HepG2 (cell line): ENCODE data around the gene CSNK1G1. TPM values are rescaled to one million over a fixed set of nuclear protein-coding genes. Genes with fewer than 3 reads are reported as not detected.

ENCODE experiments used
- ATAC-seq: fragments of 200-7000 bp; cut with Tn5 transposase; 3 replicates; pipeline ENCODE4 v1.9.1; 2020; ENCODE audit warnings: mild to moderate bottlenecking, moderate library complexity
- BruUV-seq: library from RNA; stranded (reverse); fragments of 400-500 nt; replicated peaks from 2 replicates; lab custom pipeline; 2021; lab: Mats Ljungman, UMichigan
- CTCF ChIA-PET: fragments of 300-600 bp; formaldehyde crosslinking; extraction: SDS; loops from one replicate; lab custom pipeline; 2021; ENCODE audit warnings: low total read pairs, inconsistent platforms, low intra/inter-chr PET ratio; lab: Yijun Ruan, JAX
- POLR2A ChIA-PET: fragments of 350-600 bp; sonication (Branson Sonifier 250); formaldehyde crosslinking; loops from one replicate; lab custom pipeline; 2020; ENCODE audit warnings: antibody characterized with exemption, inconsistent platforms; lab: Yijun Ruan, JAX
- DNase-seq: peaks from one replicate; pipeline ENCODE4 v3.0.0-alpha.2; 2015; ENCODE audit warnings: low spot score
- FAIRE-seq: peaks from 3 replicates; lab custom pipeline; 2011; peaks lifted over from hg19 to GRCh38; lab: Jason Lieb, UNC
- H2AFZ ChIP-seq: one replicate; pipeline ENCODE4 v1.6.1; 2011; ENCODE audit warnings: low read length, inconsistent platforms
- H3K27ac ChIP-seq: fragments of 300-600 bp; 3 replicates; pipeline ENCODE4 v1.8.0; 2011; ENCODE audit warnings: mixed run types, mild to moderate bottlenecking, mixed read lengths, low read length, inconsistent platforms; ENCODE audit not compliant: insufficient read depth; ENCODE audit errors: extremely low read length
- H3K27me3 ChIP-seq, 2 experiments: fragments of 200-600 bp in 1 of 2; 2 replicates in 1 of 2; 3 replicates in 1 of 2; pipeline versions ENCODE4 v1.6.0 to v1.8.0; 2011; ENCODE audit warnings: low read length in 2 of 2, mild to moderate bottlenecking in 2 of 2, moderate library complexity in 2 of 2, inconsistent platforms in 1 of 2; ENCODE audit not compliant: insufficient read depth in 2 of 2, control insufficient read depth in 1 of 2
- H3K36me3 ChIP-seq, 2 experiments: fragments of 200-600 bp in 1 of 2; replicated peaks in 1 of 2; 2 replicates in 1 of 2; 3 replicates in 1 of 2; pipeline versions ENCODE4 v1.5.1 to v1.8.0; 2011; ENCODE audit warnings: low read length in 2 of 2, inconsistent platforms in 1 of 2; ENCODE audit not compliant: insufficient read depth in 2 of 2, control insufficient read depth in 1 of 2
- H3K4me1 ChIP-seq: 2 replicates; pipeline ENCODE4 v1.5.1; 2012; ENCODE audit warnings: low read length, inconsistent platforms; ENCODE audit not compliant: insufficient read depth
- H3K4me2 ChIP-seq: 2 replicates; pipeline ENCODE4 v1.6.0; 2011; ENCODE audit warnings: low read depth, low read length, inconsistent platforms
- H3K4me3 ChIP-seq, 3 experiments: fragments of 200-600 bp in 1 of 3; sonication (generic), shearing (Covaris generic) in 1 of 3; replicated peaks in 1 of 3; 2 replicates each; pipeline ENCODE4 v1.5.1; 2011 to 2016; ENCODE audit warnings: low read length in 3 of 3, inconsistent platforms in 2 of 3, low read depth in 2 of 3, mild to moderate bottlenecking in 2 of 3, control low read depth in 1 of 3, mixed read lengths in 1 of 3; ENCODE audit not compliant: insufficient read depth in 1 of 3
- H3K79me2 ChIP-seq: one replicate; pipeline ENCODE4 v1.6.1; 2011; ENCODE audit warnings: low read length, inconsistent platforms; ENCODE audit not compliant: insufficient read depth
- H3K9ac ChIP-seq: 2 replicates; pipeline ENCODE4 v1.6.0; 2011; ENCODE audit warnings: mild to moderate bottlenecking, low read depth, low read length, inconsistent platforms; ENCODE audit not compliant: insufficient read depth
- H3K9me3 ChIP-seq: 2 replicates; pipeline ENCODE4 v1.5.1; 2012; ENCODE audit warnings: mild to moderate bottlenecking, low read length
- H4K20me1 ChIP-seq: 2 replicates; pipeline ENCODE4 v1.6.0; 2011; ENCODE audit warnings: inconsistent platforms, mild to moderate bottlenecking, low read length, moderate library complexity; ENCODE audit not compliant: insufficient read depth
- DNMT1 ChIP-seq: sonication (generic); formaldehyde crosslinking; IDR thresholded peaks from 2 replicates; pipeline ENCODE4 v1.5.1; 2020; ENCODE audit warnings: mild to moderate bottlenecking, missing genetic modification reagents
- GABPB1 ChIP-seq: IDR thresholded peaks from 2 replicates; pipeline ENCODE4 v1.6.1; 2016; ENCODE audit warnings: mild to moderate bottlenecking, missing genetic modification reagents, moderate library complexity, missing compliant biosample characterization
- GATA4 ChIP-seq: sonication (generic); IDR thresholded peaks from 2 replicates; pipeline ENCODE4 v1.6.1; 2016; ENCODE audit warnings: antibody characterized with exemption, low read depth, borderline replicate concordance
- GATAD2A ChIP-seq: IDR thresholded peaks from 2 replicates; pipeline ENCODE4 v1.6.1; 2016
- KAT7 ChIP-seq: IDR thresholded peaks from 2 replicates; pipeline ENCODE4 v1.6.1; 2018; ENCODE audit warnings: borderline replicate concordance, missing compliant biosample characterization
- MLXIP ChIP-seq: sonication (generic); formaldehyde crosslinking; IDR thresholded peaks from 2 replicates; pipeline ENCODE4 v1.9.0; 2021; ENCODE audit warnings: missing genetic modification reagents, borderline replicate concordance
- PAX8 ChIP-seq: sonication (generic); formaldehyde crosslinking; IDR thresholded peaks from 2 replicates; pipeline ENCODE4 v1.8.0; 2022; ENCODE audit warnings: mild to moderate bottlenecking, missing genetic modification reagents, borderline replicate concordance
- SNAI1 ChIP-seq: sonication (generic); formaldehyde crosslinking; IDR thresholded peaks from 2 replicates; pipeline ENCODE4 v1.5.0; 2020; ENCODE audit warnings: mild to moderate bottlenecking, missing genetic modification reagents, borderline replicate concordance
- ZNF18 ChIP-seq: sonication (generic); formaldehyde crosslinking; IDR thresholded peaks from 2 replicates; pipeline ENCODE4 v1.8.0; 2022; ENCODE audit warnings: mild to moderate bottlenecking, missing genetic modification reagents; ENCODE audit not compliant: insufficient replicate concordance
- ZNF350 ChIP-seq: sonication (generic); formaldehyde crosslinking; IDR thresholded peaks from 2 replicates; pipeline ENCODE4 v1.4.0; 2020; ENCODE audit warnings: mild to moderate bottlenecking, low read depth, missing genetic modification reagents, borderline replicate concordance
- ZNF614 ChIP-seq: IDR thresholded peaks from 2 replicates; pipeline ENCODE4 v1.6.1; 2018; ENCODE audit warnings: missing biosample characterization, missing genetic modification reagents, inconsistent platforms, borderline replicate concordance
- WGBS: methylation state at CpG from one replicate; pipeline ENCODE4 v1.1.6; 2017; ENCODE audit warnings: low lambda C conversion rate; 5-methylcytosine and 5-hydroxymethylcytosine counted together
- in situ Hi-C: cut with HindIII; loops from 2 replicates; pipeline ENCODE4 v1.10.0; 2017; ENCODE audit warnings: low pct_unique_long_range_greater_than_20kb; ENCODE audit not compliant: extremely low pct_ligation_motif_present
- intact Hi-C: fragments of 100-400 bp; cut with micrococcal nuclease; formaldehyde crosslinking; loops from one replicate; pipeline ENCODE4 v1.10.0; 2022; ENCODE audit not compliant: unreplicated experiment
- polyA plus RNA-seq, 8 experiments: library from polyadenylated mRNA; depleted of rRNA in 3 of 8; stranded (reverse) in 7 of 8; unstranded in 1 of 8; fragments of >200 nt; fragmentation: Illumina TruSeq in 4 of 8; extraction: Trizol in 4 of 8; gene quantifications; 2 replicates each; pipeline versions ENCODE4 v1.2.1 to v1.2.3, GENCODE V29; 2011 to 2016; ENCODE audit warnings: low read depth in 4 of 8, missing spikeins in 1 of 8, mixed read lengths in 1 of 8; ENCODE audit not compliant: insufficient read depth in 1 of 8
- total RNA-seq, 5 experiments: library from RNA; depleted of rRNA; stranded (reverse); fragments of >200 nt; fragmentation: Illumina TruSeq; extraction: Trizol; gene quantifications; 2 replicates each; pipeline ENCODE4 v1.2.3, GENCODE V29; 2016; ENCODE audit warnings: low read depth in 1 of 5

The CSNK1G1 gene
- total and polyA plus RNA-seq, 2 of the 13 experiments (the other 11 are each of a cell fraction or from before 2014, with no cell fraction given) = 8.5 to 12.6 TPM

GRCh38 chr15:64211696-64212095 lies 144.3 kb downstream of the CSNK1G1 start:
- no TSS peak for BruUV-seq
- no peak overlapping the region for H3K9ac ChIP-seq
- no peak overlapping the region for H2AFZ ChIP-seq
- intact Hi-C loops = no loop called here
- peaks cover 13% of the 10 kb centered on the region for H3K4me1 ChIP-seq
- peaks cover 0 to 9% of the 10 kb centered on the region in 2 experiments; a peak in 3 of 5 replicates for H3K36me3 ChIP-seq
- ATAC-seq = no peak
- no peak for DNase-seq
- H3K9me3 ChIP-seq = no peaks in the 10 kb centered on the region
- CTCF ChIA-PET = no interaction called here
- no peaks in the 10 kb centered on the region for H4K20me1 ChIP-seq
- no peak overlapping the region for H3K27ac ChIP-seq
- POLR2A ChIA-PET = no interaction called here
- no peak overlapping the region for H3K4me2 ChIP-seq
- WGBS = 100% methylated on average over 2 of the region's 2 CpGs
- H3K27me3 ChIP-seq = no peaks in the 10 kb centered on the region
- TF ChIP-seq KAT7 (CRISPR knock-in tag) = no peak
- TF ChIP-seq ZNF614 (CRISPR knock-in tag) = no peak
- no peak for TF ChIP-seq DNMT1
- in situ Hi-C loops = loop anchor here (25.0 kb wide), 1 partner anchor 476 kb away; no protein-coding TSS in a partner anchor
- H3K79me2 ChIP-seq = no peaks in the 10 kb centered on the region
- no peak overlapping the region for H3K4me3 ChIP-seq
- FAIRE-seq = no peak

GRCh38 chr15:64210371-64210770 lies 145.6 kb downstream of the CSNK1G1 start:
- no peak overlapping the region for H2AFZ ChIP-seq
- CTCF ChIA-PET = interaction anchor here (1.3 to 1.6 kb wide), 2 partner anchors 146 to 470 kb away, joined by 4 to 7 read pairs; partner anchors contain the start of gene CSNK1G1
- in situ Hi-C loops = loop anchor here (25.0 kb wide), 1 partner anchor 477 kb away; no protein-coding TSS in a partner anchor

More at GRCh38 chr15:64210371-64210770, 145.6 kb downstream of the CSNK1G1 start:
- no TSS peak for BruUV-seq
- Histone ChIP-seq H4K20me1 (no peaks in the 10 kb centered on the region), H3K36me3 (peaks cover 0 to 6% of the 10 kb centered on the region in 2 experiments; a peak in 3 of 5 replicates), H3K4me2 (no peak overlapping the region), H3K27me3 (no peaks in the 10 kb centered on the region), H3K9ac (no peak overlapping the region), H3K27ac (no peak overlapping the region), H3K4me1 (0 out of 2 replicates have a peak, but pooled peaks cover under 1% of the 10 kb centered on the region), H3K79me2 (no peaks in the 10 kb centered on the region), H3K9me3 (no peaks in the 10 kb centered on the region), H3K4me3 (no peak overlapping the region)
- intact Hi-C loops = no loop called here
- DNase-seq = no peak
- TF ChIP-seq SNAI1 (no peak), GATA4 (no peak), ZNF18 (CRISPR knock-in tag) (no peak), PAX8 (no peak), GABPB1 (CRISPR knock-in tag) (no peak), ZNF350 (CRISPR knock-in tag) (no peak), GATAD2A (CRISPR knock-in tag) (no peak), MLXIP (CRISPR knock-in tag) (no peak)
- POLR2A ChIA-PET = interaction anchor here (0.5 kb wide), 1 partner anchor 26 kb away, joined by 3 read pairs; no protein-coding TSS in a partner anchor
- no peak for ATAC-seq
- no peak for FAIRE-seq
- WGBS = 77% methylated on average over 2 of the region's 2 CpGs
